ENCODE measurements around the gene CLPX.
"Not testable (repeated sequence)": the region's sequence is repeated elsewhere in the genome, so short reads cannot be mapped to it uniquely, and the experiment has no call there.

CLPX gene

DNA sequence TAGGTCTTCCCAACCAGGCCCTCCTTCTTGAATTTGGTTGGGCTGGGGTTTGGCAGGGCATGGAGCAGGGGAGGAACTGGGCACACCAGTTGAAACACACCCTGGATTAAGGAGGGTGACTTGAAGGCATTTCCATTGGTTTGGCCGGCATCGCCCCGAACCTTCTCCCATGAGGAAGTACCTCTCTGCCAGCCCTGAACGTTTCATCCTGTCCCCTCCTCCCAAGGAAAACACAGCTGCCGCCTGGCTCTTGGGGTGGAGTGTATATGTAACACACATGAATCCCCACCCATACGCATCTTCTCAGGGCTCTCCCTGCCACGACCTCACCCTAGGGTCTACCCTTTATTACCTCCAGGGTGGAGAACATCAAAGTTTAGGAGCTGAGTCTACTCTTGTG is 84.7 kb downstream of the CLPX start:
- ATAC-seq = no peak
- TF ChIP-seq CSDC2 (CRISPR knock-in tag; IDR thresholded peaks at IDR 0.05) (no peak), OSR1 (CRISPR knock-in tag; IDR thresholded peaks at IDR 0.05) (no peak), ISL1 (CRISPR knock-in tag; IDR thresholded peaks at IDR 0.05) (no peak), TCF4 (CRISPR knock-in tag; IDR thresholded peaks at IDR 0.05; ENCODE audit: borderline replicate concordance) (no peak), CSRNP3 (CRISPR knock-in tag; IDR thresholded peaks at IDR 0.05) (no peak), BACH2 (CRISPR knock-in tag; IDR thresholded peaks at IDR 0.05; ENCODE audit: borderline replicate concordance) (no peak), TOX (CRISPR knock-in tag; IDR thresholded peaks at IDR 0.05; ENCODE audit: borderline replicate concordance) (no peak), RARB (CRISPR knock-in tag; IDR thresholded peaks at IDR 0.05) (no peak), ZNF70 (CRISPR knock-in tag; IDR thresholded peaks at IDR 0.05) (no peak), ESRRG (CRISPR knock-in tag; IDR thresholded peaks at IDR 0.05) (no peak), ZC3H10 (CRISPR knock-in tag; IDR thresholded peaks at IDR 0.05) (no peak), ZFP3 (CRISPR knock-in tag; IDR thresholded peaks at IDR 0.05) (no peak), PPARA (CRISPR knock-in tag; IDR thresholded peaks at IDR 0.05; ENCODE audit: borderline replicate concordance) (no peak), SNAI2 (CRISPR knock-in tag; IDR thresholded peaks at IDR 0.05) (no peak)
- TF ChIP-seq, protein P1, sequence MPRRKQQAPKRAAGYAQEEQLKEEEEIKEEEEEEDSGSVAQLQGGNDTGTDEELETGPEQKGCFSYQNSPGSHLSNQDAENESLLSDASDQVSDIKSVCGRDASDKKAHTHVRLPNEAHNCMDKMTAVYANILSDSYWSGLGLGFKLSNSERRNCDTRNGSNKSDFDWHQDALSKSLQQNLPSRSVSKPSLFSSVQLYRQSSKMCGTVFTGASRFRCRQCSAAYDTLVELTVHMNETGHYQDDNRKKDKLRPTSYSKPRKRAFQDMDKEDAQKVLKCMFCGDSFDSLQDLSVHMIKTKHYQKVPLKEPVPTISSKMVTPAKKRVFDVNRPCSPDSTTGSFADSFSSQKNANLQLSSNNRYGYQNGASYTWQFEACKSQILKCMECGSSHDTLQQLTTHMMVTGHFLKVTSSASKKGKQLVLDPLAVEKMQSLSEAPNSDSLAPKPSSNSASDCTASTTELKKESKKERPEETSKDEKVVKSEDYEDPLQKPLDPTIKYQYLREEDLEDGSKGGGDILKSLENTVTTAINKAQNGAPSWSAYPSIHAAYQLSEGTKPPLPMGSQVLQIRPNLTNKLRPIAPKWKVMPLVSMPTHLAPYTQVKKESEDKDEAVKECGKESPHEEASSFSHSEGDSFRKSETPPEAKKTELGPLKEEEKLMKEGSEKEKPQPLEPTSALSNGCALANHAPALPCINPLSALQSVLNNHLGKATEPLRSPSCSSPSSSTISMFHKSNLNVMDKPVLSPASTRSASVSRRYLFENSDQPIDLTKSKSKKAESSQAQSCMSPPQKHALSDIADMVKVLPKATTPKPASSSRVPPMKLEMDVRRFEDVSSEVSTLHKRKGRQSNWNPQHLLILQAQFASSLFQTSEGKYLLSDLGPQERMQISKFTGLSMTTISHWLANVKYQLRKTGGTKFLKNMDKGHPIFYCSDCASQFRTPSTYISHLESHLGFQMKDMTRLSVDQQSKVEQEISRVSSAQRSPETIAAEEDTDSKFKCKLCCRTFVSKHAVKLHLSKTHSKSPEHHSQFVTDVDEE (CRISPR knock-in tag; IDR thresholded peaks at IDR 0.05) = no peak

- ATAC-seq = not testable (repeated sequence)
These were observed 85.3 kb downstream of the CLPX start for GRCh38 chr15:65099801-65100200.

DNA sequence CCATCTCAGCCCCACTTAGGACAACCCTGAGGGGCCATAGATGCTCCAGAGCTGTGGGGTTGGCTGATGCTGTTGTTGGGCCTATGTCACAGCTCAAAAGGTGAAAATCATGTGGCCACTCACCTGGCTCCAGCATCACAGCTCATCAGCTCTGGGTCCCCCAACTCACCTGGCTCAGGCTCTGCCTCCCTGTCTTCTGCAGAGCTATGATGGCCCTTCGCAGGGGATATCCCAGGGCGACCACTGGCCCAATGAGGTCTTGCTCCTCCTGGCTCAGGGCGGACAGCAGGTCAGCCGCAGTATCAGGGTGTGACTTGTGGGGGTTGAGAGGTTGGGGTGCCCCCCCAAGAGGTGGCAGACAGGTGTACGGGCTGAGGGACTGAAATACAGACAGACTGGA is 85.8 kb downstream of the CLPX start:
- ATAC-seq = no peak
- TF ChIP-seq CSDC2 (CRISPR knock-in tag; IDR thresholded peaks at IDR 0.05) (no peak), ZNF565 (CRISPR knock-in tag; conservative IDR thresholded peaks at IDR 0.05; ENCODE audit: low read depth) (no peak), ARNTL (CRISPR knock-in tag; IDR thresholded peaks at IDR 0.05; ENCODE audit: borderline replicate concordance, low read depth) (no peak), CSRNP3 (CRISPR knock-in tag; IDR thresholded peaks at IDR 0.05) (no peak), ZNF70 (CRISPR knock-in tag; IDR thresholded peaks at IDR 0.05) (no peak), ZFP3 (CRISPR knock-in tag; IDR thresholded peaks at IDR 0.05) (no peak), SNAI2 (CRISPR knock-in tag; IDR thresholded peaks at IDR 0.05) (no peak), RARB (CRISPR knock-in tag; IDR thresholded peaks at IDR 0.05) (no peak), ISL1 (CRISPR knock-in tag; IDR thresholded peaks at IDR 0.05) (no peak), TOX (CRISPR knock-in tag; IDR thresholded peaks at IDR 0.05; ENCODE audit: borderline replicate concordance) (no peak), GLIS3 (CRISPR knock-in tag; IDR thresholded peaks at IDR 0.05) (no peak)
- TF ChIP-seq, protein P2, sequence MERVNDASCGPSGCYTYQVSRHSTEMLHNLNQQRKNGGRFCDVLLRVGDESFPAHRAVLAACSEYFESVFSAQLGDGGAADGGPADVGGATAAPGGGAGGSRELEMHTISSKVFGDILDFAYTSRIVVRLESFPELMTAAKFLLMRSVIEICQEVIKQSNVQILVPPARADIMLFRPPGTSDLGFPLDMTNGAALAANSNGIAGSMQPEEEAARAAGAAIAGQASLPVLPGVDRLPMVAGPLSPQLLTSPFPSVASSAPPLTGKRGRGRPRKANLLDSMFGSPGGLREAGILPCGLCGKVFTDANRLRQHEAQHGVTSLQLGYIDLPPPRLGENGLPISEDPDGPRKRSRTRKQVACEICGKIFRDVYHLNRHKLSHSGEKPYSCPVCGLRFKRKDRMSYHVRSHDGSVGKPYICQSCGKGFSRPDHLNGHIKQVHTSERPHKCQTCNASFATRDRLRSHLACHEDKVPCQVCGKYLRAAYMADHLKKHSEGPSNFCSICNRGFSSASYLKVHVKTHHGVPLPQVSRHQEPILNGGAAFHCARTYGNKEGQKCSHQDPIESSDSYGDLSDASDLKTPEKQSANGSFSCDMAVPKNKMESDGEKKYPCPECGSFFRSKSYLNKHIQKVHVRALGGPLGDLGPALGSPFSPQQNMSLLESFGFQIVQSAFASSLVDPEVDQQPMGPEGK (CRISPR knock-in tag; IDR thresholded peaks at IDR 0.05; ENCODE audit: borderline replicate concordance) = no peak
- TF ChIP-seq, protein P1 (CRISPR knock-in tag; IDR thresholded peaks at IDR 0.05) = no peak
- TF ChIP-seq, protein P3, sequence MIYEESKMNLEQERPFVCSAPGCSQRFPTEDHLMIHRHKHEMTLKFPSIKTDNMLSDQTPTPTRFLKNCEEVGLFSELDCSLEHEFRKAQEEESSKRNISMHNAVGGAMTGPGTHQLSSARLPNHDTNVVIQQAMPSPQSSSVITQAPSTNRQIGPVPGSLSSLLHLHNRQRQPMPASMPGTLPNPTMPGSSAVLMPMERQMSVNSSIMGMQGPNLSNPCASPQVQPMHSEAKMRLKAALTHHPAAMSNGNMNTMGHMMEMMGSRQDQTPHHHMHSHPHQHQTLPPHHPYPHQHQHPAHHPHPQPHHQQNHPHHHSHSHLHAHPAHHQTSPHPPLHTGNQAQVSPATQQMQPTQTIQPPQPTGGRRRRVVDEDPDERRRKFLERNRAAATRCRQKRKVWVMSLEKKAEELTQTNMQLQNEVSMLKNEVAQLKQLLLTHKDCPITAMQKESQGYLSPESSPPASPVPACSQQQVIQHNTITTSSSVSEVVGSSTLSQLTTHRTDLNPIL (CRISPR knock-in tag; IDR thresholded peaks at IDR 0.05; ENCODE audit: low read depth) = no peak
- TF ChIP-seq, protein P4, sequence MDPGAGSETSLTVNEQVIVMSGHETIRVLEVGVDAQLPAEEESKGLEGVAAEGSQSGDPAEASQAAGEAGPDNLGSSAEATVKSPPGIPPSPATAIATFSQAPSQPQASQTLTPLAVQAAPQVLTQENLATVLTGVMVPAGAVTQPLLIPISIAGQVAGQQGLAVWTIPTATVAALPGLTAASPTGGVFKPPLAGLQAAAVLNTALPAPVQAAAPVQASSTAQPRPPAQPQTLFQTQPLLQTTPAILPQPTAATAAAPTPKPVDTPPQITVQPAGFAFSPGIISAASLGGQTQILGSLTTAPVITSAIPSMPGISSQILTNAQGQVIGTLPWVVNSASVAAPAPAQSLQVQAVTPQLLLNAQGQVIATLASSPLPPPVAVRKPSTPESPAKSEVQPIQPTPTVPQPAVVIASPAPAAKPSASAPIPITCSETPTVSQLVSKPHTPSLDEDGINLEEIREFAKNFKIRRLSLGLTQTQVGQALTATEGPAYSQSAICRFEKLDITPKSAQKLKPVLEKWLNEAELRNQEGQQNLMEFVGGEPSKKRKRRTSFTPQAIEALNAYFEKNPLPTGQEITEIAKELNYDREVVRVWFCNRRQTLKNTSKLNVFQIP (CRISPR knock-in tag; IDR thresholded peaks at IDR 0.05; ENCODE audit: borderline replicate concordance, low read depth) = no peak

All from SK-N-SH treated with all-trans-retinoic acid at 6 μM for 48 hours (cell line).